PC-3 (cell line): ENCODE measurements around the gene VEGFC. TPM values are rescaled to one million over a fixed set of nuclear protein-coding genes. Genes with fewer than 3 reads are reported as not detected.

Experiments
- ATAC-seq: fragments of 200-7000 bp; cut with Tn5 transposase; 2 replicates; pipeline ENCODE4 v1.9.1; 2020; ENCODE audit warnings: mild to moderate bottlenecking, moderate library complexity
- BruUV-seq: library from RNA; stranded (reverse); fragments of 400-500 nt; replicated peaks from 2 replicates; lab custom pipeline; 2021; lab: Mats Ljungman, UMichigan
- CTCF ChIA-PET: fragments of 300-600 bp; sonication (Branson Sonifier 250); formaldehyde crosslinking; loops from one replicate; lab custom pipeline; 2022; ENCODE audit warnings: antibody characterized with exemption; lab: Charles Lee
- POLR2A ChIA-PET: fragments of 300-600 bp; sonication (Branson Sonifier 250); formaldehyde crosslinking; loops from one replicate; lab custom pipeline; 2022; ENCODE audit warnings: antibody characterized with exemption; ENCODE audit not compliant: unreplicated experiment; lab: Charles Lee
- DNase-seq: peaks from one replicate; pipeline ENCODE4 v3.0.0-alpha.2; 2015
- H2AFZ ChIP-seq: fragments of 300-600 bp; sonication (generic); 2 replicates; pipeline ENCODE4 v1.6.0; 2016; ENCODE audit warnings: antibody characterized with exemption, low read length
- H3F3A ChIP-seq: fragments of 300-600 bp; sonication (generic); one replicate; pipeline ENCODE4 v1.6.0; 2017; ENCODE audit warnings: antibody characterized with exemption, low read length, control low read depth, mild to moderate bottlenecking; ENCODE audit not compliant: unreplicated experiment
- H3K27ac ChIP-seq: fragments of 300-600 bp; sonication (generic); 2 replicates; pipeline ENCODE4 v1.5.1; 2016; ENCODE audit warnings: mild to moderate bottlenecking, low read length
- H3K27me3 ChIP-seq: fragments of 300-600 bp; sonication (generic); 2 replicates; pipeline ENCODE4 v1.6.1; 2016; ENCODE audit warnings: low read length, mixed read lengths
- H3K36me3 ChIP-seq: fragments of 300-600 bp; sonication (generic); 2 replicates; pipeline ENCODE4 v1.6.1; 2016; ENCODE audit warnings: low read depth, mixed run types, low read length, mixed read lengths
- H3K4me1 ChIP-seq: fragments of 300-600 bp; sonication (generic); 2 replicates; pipeline ENCODE4 v1.5.1; 2016; ENCODE audit warnings: low read length; ENCODE audit not compliant: insufficient read depth
- H3K4me2 ChIP-seq: fragments of 300-600 bp; sonication (generic); 2 replicates; pipeline ENCODE4 v1.6.0; 2016; ENCODE audit warnings: low read length
- H3K4me3 ChIP-seq: fragments of 300-600 bp; sonication (generic); 2 replicates; pipeline ENCODE4 v1.5.1; 2016; ENCODE audit warnings: mild to moderate bottlenecking, low read length, mixed read lengths
- H3K79me2 ChIP-seq: fragments of 300-600 bp; sonication (generic); 2 replicates; pipeline ENCODE4 v1.6.1; 2017; ENCODE audit warnings: low read length, mixed read lengths
- H3K9ac ChIP-seq: fragments of 300-600 bp; sonication (generic); 2 replicates; pipeline ENCODE4 v1.6.0; 2016; ENCODE audit warnings: mild to moderate bottlenecking, low read length
- H3K9me2 ChIP-seq: fragments of 300-600 bp; sonication (generic); replicated peaks from 2 replicates; pipeline ENCODE4 v1.6.1; 2016; ENCODE audit warnings: mixed run types, low read length, mixed read lengths
- H3K9me3 ChIP-seq: fragments of 300-600 bp; sonication (generic); 2 replicates; pipeline ENCODE4 v1.6.1; 2016; ENCODE audit warnings: low read length, mixed read lengths
- H4K20me1 ChIP-seq: fragments of 300-600 bp; sonication (generic); 2 replicates; pipeline ENCODE4 v1.6.1; 2016; ENCODE audit warnings: low read length, mixed read lengths
- CTCF ChIP-seq: fragments of 300-600 bp; sonication (generic); conservative IDR thresholded peaks from 2 replicates; pipeline ENCODE4 v1.5.1; 2017; ENCODE audit warnings: antibody characterized with exemption, low read depth, mild to moderate bottlenecking, low read length
- EZH2 ChIP-seq: fragments of 300-600 bp; sonication (generic); IDR thresholded peaks from one replicate; pipeline ENCODE4 v1.6.1; 2017; ENCODE audit warnings: antibody characterized with exemption, mild to moderate bottlenecking, low read length; ENCODE audit not compliant: unreplicated experiment
- EZH2phosphoT487 ChIP-seq: fragments of 300-600 bp; sonication (generic); IDR thresholded peaks from 2 replicates; pipeline ENCODE4 v1.6.1; 2018; ENCODE audit warnings: mild to moderate bottlenecking, antibody characterized with exemption, low read length, borderline replicate concordance
- intact Hi-C: fragments of 100-400 bp; cut with micrococcal nuclease; formaldehyde crosslinking; loops from 2 replicates; pipeline ENCODE4 v1.9.0; 2023
- total RNA-seq: library from RNA; depleted of rRNA; stranded (reverse); fragments of >200 nt; gene quantifications from 2 replicates; pipeline ENCODE4 v1.2.3, GENCODE V29; 2014

VEGFC gene
- total RNA-seq, 1 experiment from 2014 or later, result 36.6 TPM

- Histone ChIP-seq H3K27ac (no peak overlapping the region), H3K9me2 (no peaks in the 10 kb centered on the region), H3K27me3 (no peaks in the 10 kb centered on the region), H3K4me1 (peaks cover 23% of the 10 kb centered on the region), H2AFZ (no peak overlapping the region), H4K20me1 (peaks cover 33% of the 10 kb centered on the region), H3K36me3 (no peaks in the 10 kb centered on the region; the same call in 1 of the 2 replicates), H3K79me2 (peaks cover 100% of the 10 kb centered on the region), H3F3A (no peaks in the 10 kb centered on the region), H3K9me3 (no peaks in the 10 kb centered on the region), H3K4me3 (no peak overlapping the region), H3K9ac (no peak overlapping the region), H3K4me2 (no peak overlapping the region)
- POLR2A ChIA-PET, result interaction anchor here (0.6 kb wide), 1 partner anchor 11 kb away, joined by 3 read pairs; no protein-coding TSS in a partner anchor
- BruUV-seq, result no TSS peak
- DNase-seq (no peak), ATAC-seq (no peak)
- intact Hi-C loops, result no loop called here
- no peak for TF ChIP-seq EZH2phosphoT487
- CTCF ChIA-PET, result no interaction called here
These were observed 25.5 kb downstream of the VEGFC start for GRCh38 chr4:176767183-176767582.

GRCh38 chr4:176762661-176763308 lies 29.9 kb downstream of the VEGFC start:
- H3K9ac ChIP-seq, result no peak overlapping the region
- no peak overlapping the region for H3K4me2 ChIP-seq
- H4K20me1 ChIP-seq, result peaks cover 39% of the 10 kb centered on the region; the same call in 1 of the 2 replicates
- ChIA-PET POLR2A (no interaction called here), CTCF (no interaction called here)
- BruUV-seq, result no TSS peak
- H3K27ac ChIP-seq, result no peak overlapping the region
- H3K4me3 ChIP-seq, result no peak overlapping the region
- no peaks in the 10 kb centered on the region for H3K27me3 ChIP-seq
- ATAC-seq (no peak), DNase-seq (no peak)
- H3F3A ChIP-seq, result no peaks in the 10 kb centered on the region
- TF ChIP-seq EZH2 (no peak), EZH2phosphoT487 (no peak), CTCF (no peak)
- no peaks in the 10 kb centered on the region for H3K9me3 ChIP-seq
- peaks cover 100% of the 10 kb centered on the region for H3K79me2 ChIP-seq
- no peaks in the 10 kb centered on the region for H3K4me1 ChIP-seq
- H3K9me2 ChIP-seq, result no peaks in the 10 kb centered on the region
- no peak overlapping the region for H2AFZ ChIP-seq
- no peaks in the 10 kb centered on the region for H3K36me3 ChIP-seq
- intact Hi-C loops, result no loop called here

- H3K9me3 ChIP-seq, result no peaks in the 10 kb centered on the region
- no peak overlapping the region for H3K4me2 ChIP-seq
- no peaks in the 10 kb centered on the region for H3F3A ChIP-seq
- ChIA-PET CTCF (no interaction called here), POLR2A (no interaction called here)
- no TSS peak for BruUV-seq
- DNase-seq (no peak), ATAC-seq (no peak)
- intact Hi-C loops, result no loop called here
- peaks cover 100% of the 10 kb centered on the region for H3K79me2 ChIP-seq
- H2AFZ ChIP-seq, result no peak overlapping the region
- H3K4me1 ChIP-seq, result no peaks in the 10 kb centered on the region
- H3K9me2 ChIP-seq, result no peaks in the 10 kb centered on the region
- no peaks in the 10 kb centered on the region for H3K36me3 ChIP-seq
- no peak overlapping the region for H3K27ac ChIP-seq
- H4K20me1 ChIP-seq, result peaks cover 40% of the 10 kb centered on the region; the same call in 1 of the 2 replicates
- H3K4me3 ChIP-seq, result no peak overlapping the region
- H3K9ac ChIP-seq, result no peak overlapping the region
- TF ChIP-seq EZH2phosphoT487, result no peak
- TF ChIP-seq EZH2, result no peak
- no peak for TF ChIP-seq CTCF
- H3K27me3 ChIP-seq, result no peaks in the 10 kb centered on the region
These were observed 30.9 kb downstream of the VEGFC start for GRCh38 chr4:176761872-176762271.
